BLaER1 (cell line): ENCODE data around the gene E2F2.

ENCODE experiments used
- H3K27ac ChIP-seq: shearing (Covaris generic); formaldehyde crosslinking; 2 replicates; pipeline ENCODE4 v1.8.1; 2022
- H3K27me3 ChIP-seq: shearing (Covaris generic); formaldehyde crosslinking; 2 replicates; pipeline ENCODE4 v1.8.1; 2022
- H3K36me3 ChIP-seq: shearing (Covaris generic); formaldehyde crosslinking; 2 replicates; pipeline ENCODE4 v1.8.1; 2022
- H3K4me1 ChIP-seq: shearing (Covaris generic); formaldehyde crosslinking; 2 replicates; pipeline ENCODE4 v1.8.1; 2022
- H3K4me2 ChIP-seq: shearing (Covaris generic); formaldehyde crosslinking; 2 replicates; pipeline ENCODE4 v1.8.1; 2022
- H3K4me3 ChIP-seq: shearing (Covaris generic); formaldehyde crosslinking; 2 replicates; pipeline ENCODE4 v1.8.1; 2022
- H3K9ac ChIP-seq: shearing (Covaris generic); formaldehyde crosslinking; 2 replicates; pipeline ENCODE4 v1.8.1; 2022
- H3K9me3 ChIP-seq: shearing (Covaris generic); formaldehyde crosslinking; 2 replicates; pipeline ENCODE4 v1.8.1; 2022
- H4K20me1 ChIP-seq: shearing (Covaris generic); formaldehyde crosslinking; 2 replicates; pipeline ENCODE4 v1.8.1; 2022
- Cebpa-rat ChIP-seq: shearing (Covaris generic); IDR thresholded peaks from 2 replicates; pipeline ENCODE4 v1.8.1; 2022

E2F2 gene

DNA sequence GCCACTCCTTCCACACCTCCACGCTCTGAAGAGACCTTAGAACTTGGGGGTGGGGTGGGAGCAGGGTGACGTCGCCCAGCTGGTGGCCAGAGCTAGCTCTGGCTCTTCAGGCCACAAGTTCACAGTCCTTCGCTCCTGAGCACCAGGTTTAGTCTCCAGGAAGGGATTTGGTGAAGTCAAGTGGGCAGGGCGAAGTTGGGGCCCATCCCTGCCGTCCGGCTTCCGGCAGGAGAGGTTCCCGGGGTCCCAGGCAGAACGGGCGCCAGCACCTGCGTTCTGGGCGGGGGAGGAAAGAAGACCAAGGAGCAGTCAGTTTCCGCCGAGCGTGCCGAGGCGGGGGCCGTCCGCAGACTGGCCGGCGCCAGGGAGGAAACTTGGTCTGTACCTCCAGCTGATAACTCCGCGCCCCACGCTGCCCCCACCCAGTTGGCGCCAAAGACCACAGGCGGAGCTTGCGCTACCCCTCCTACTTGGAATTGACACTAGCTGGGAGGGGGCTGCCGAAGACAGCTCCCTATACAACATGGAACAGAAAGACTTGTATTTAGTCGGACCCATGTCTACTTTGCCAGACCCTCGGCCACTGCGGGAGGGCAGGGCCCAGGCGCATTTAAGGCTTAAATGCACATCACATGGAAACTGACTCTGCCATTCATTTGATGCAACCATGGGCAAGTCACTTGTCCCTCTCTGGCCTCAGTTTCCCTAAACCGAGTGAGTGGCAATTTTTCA lies 27.3 kb upstream of the E2F2 start:
- Histone ChIP-seq H3K4me1 (peaks cover 70% of the 10 kb centered on the region), H3K9me3 (no peaks in the 10 kb centered on the region), H3K27me3 (no peaks in the 10 kb centered on the region), H4K20me1 (peaks cover 29% of the 10 kb centered on the region), H3K9ac (peak overlapping the region; percentile 97), H3K4me3 (peak overlapping the region; percentile 95), H3K36me3 (peaks cover 26% of the 10 kb centered on the region), H3K27ac (peak overlapping the region; percentile 87), H3K4me2 (peak overlapping the region; percentile 96)
- TF ChIP-seq Cebpa-rat, result no peak

DNA sequence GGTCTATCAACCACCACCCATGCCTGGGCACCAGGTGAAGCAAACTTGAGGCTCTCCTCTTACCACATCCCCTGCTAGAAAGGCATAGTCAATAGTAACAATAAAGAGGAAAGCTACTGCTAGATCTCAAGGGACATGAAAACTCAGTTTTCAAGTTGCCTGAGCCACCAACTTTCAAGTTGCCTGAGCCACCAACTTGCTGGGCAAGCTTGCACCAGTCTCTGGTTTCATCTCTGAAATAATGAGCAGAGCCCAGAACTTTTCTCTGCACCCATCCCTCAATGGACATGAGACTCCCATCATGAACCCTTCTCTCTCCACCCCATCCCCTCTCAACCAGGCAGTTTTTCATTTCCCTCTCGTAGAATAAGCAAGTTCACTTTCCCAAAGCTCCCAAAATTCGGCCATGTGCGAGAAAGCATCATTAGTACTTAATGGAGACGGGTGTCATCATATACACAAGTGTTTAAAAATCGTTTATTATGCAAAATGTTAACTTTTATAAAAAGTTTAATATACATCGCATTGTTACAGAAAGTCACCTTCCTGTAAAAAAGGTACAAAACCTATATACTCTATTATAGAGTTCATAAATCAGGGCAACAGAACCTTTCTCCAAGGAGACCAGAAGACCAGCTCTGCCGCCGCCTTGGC lies 26.6 kb upstream of the E2F2 start:
- Histone ChIP-seq H3K27me3 (no peaks in the 10 kb centered on the region), H3K9ac (peak overlapping the region; percentile 97), H3K27ac (peak overlapping the region; percentile 87), H3K9me3 (no peaks in the 10 kb centered on the region), H3K36me3 (peaks cover 26% of the 10 kb centered on the region), H4K20me1 (peaks cover 29% of the 10 kb centered on the region), H3K4me2 (peak overlapping the region; percentile 96), H3K4me3 (peak overlapping the region; percentile 95), H3K4me1 (peaks cover 70% of the 10 kb centered on the region)
- no peak for TF ChIP-seq Cebpa-rat

DNA sequence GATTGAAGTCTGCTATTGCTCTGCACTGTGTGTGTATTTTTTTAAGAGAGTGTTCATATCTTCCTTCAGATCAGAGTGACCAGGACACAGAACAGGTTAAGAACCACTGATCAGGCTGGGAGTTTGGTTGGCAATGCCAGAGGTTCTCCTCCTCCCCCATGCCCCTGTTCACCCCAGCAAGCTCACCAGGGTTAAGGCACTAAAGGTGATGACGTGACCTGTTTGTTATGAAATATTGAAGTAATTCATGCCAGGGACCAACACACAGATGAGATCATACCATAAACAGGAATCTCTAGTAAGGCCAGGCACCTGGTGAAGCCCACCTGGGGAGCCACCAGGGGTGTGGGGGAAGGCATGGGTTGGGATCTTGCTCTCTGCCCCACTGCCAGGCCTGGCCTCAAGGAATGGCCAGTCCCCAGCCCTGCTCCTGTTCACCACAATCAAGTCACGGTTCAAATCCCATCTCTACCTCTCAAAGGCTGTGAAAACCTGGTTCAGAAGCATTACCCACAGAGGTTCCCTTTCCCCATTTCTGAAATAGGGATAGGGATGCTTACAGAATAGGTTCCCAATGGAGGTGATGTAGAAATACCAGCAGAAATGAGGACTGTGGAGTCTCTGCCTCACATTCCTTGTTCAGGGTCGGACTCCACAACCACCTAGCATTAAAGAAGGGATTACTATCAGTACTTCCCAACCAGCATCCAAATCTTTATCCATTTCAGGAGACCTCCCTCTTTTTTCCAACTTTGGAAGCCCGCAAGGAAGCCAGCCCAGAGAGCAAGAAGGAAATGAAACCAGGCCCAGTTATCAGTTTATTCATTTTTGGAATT lies 25.8 kb upstream of the E2F2 start:
- no peak for TF ChIP-seq Cebpa-rat
- Histone ChIP-seq H3K4me1 (peaks cover 70% of the 10 kb centered on the region), H3K36me3 (peaks cover 26% of the 10 kb centered on the region), H3K9me3 (no peaks in the 10 kb centered on the region), H3K4me3 (peak overlapping the region; percentile 95), H3K4me2 (peak overlapping the region; percentile 96), H3K27ac (peak overlapping the region; percentile 87), H4K20me1 (peaks cover 29% of the 10 kb centered on the region), H3K27me3 (no peaks in the 10 kb centered on the region), H3K9ac (peak overlapping the region; percentile 97)

DNA sequence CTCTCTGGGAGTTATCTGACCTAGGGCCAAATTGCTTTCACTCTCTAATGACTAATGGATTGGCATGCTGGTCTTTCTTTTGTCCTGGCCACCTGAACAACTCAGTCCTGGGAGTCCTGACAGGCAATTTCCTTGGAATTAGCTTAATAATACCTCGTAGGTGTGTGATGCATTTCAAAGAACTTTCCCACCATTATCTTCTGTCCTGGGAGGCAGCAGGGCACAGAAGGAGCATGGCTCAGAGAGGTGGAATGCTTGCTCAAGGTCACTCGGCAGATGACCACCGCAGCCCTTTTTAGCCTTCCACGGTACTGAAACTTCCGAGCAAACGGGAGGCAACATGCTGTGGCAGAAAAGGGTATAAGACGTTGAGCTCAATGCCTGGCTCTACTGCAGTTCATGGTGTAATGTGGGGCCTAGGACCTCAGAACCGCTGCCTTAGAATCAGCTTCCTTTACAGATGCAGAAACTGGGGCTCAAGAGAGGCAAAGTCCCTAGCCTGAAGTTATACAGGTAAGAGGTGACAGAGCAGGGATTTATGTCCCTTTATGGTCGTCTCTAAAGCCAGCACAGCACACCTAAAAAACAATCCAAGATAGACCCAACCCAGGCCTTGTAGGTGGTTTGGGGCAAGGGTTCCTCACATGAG lies 25.1 kb upstream of the E2F2 start:
- peak overlapping the region; percentile 97 for H3K9ac ChIP-seq
- H3K4me3 ChIP-seq, result peak overlapping the region; percentile 95
- H3K27me3 ChIP-seq, result no peaks in the 10 kb centered on the region

DNA sequence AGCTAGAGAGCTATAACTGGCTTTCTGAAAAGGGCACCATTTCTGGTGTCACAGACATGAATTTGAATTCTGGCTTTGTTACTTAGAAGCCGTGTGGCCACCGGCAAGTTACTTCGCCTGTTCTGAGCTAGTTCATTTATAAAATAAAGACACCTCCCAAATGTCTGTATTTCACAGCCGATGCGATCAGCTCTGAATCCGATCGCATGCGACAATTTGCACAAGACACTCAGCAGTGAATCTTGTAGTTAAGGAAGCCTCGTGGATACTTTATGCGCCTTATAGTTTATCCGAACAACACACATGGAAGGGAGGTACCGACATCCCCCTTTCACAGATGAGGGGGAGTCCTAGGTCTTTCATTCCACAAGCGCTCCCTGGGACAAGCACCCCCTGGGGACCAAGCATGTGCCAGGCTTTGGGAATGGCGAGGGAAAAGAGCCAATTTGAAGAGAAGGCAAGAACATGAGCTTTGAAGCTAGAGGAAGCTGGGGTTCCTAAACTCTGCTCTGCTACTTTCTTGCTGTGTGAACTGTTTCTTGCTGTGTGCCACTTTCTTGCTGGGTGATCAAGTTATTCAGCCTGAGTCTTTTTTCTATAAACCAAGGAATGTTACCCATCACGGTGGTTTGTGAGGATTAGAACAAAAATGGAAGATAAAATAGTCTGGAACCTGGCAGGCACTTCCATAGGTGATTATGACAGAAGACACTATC lies 24.4 kb upstream of the E2F2 start:
- H4K20me1 ChIP-seq, result peaks cover 29% of the 10 kb centered on the region
- peak overlapping the region; percentile 97 for H3K9ac ChIP-seq
- H3K27ac ChIP-seq, result peak overlapping the region; percentile 87
- no peaks in the 10 kb centered on the region for H3K9me3 ChIP-seq
- H3K4me1 ChIP-seq, result peaks cover 70% of the 10 kb centered on the region
- peaks cover 26% of the 10 kb centered on the region for H3K36me3 ChIP-seq
- peak overlapping the region; percentile 96 for H3K4me2 ChIP-seq
- no peaks in the 10 kb centered on the region for H3K27me3 ChIP-seq
- peak overlapping the region; percentile 95 for H3K4me3 ChIP-seq
- TF ChIP-seq Cebpa-rat, result no peak

More for the DNA sequence above, 25.1 kb upstream of the E2F2 start:
- peaks cover 70% of the 10 kb centered on the region for H3K4me1 ChIP-seq
- peaks cover 29% of the 10 kb centered on the region for H4K20me1 ChIP-seq
- peak overlapping the region; percentile 96 for H3K4me2 ChIP-seq
- no peak for TF ChIP-seq Cebpa-rat
- H3K27ac ChIP-seq, result peak overlapping the region; percentile 87
- H3K36me3 ChIP-seq, result peaks cover 26% of the 10 kb centered on the region
- no peaks in the 10 kb centered on the region for H3K9me3 ChIP-seq

DNA sequence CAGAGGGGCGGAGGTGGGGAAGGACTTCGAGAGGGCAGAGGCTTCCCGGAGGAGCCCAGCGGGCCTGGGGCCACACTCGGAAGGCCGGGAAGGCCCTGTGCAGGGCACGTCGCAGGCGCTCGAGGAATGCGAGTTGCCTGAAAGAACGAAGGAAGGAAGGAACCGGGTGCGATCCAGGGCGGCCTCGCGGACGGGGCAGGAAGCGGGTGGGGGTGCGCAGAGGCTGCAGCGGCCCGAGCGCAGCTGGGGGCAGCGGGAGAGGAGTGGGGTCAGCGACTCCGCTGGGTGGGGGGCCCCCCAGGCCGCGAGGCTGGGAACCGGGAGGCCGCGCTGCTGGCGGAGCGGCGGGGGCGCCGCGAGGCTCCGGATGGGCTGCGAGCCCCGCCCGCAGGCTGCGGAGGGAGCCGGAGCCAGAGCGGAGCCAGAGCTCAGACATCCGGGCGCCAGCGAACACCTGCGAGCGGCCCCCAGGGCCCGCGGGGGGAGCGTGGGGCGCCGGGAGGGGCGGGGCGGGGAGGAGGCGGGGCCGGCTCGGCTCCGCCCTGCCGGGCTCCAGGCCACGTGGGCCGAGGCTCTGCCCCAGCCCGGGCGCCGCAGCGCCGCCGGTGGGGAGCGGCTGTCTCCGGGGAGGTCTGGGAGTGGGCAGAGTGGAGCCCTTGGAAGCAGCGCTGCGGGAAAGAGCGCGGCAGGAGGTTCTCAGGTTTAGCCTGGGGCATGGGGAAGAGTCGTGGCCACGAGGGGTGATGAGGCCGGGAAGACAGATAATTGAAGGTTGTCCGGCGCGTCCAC lies 23.6 kb upstream of the E2F2 start:
- H3K36me3 ChIP-seq, result peaks cover 26% of the 10 kb centered on the region
- peaks cover 29% of the 10 kb centered on the region for H4K20me1 ChIP-seq
- peaks cover 70% of the 10 kb centered on the region for H3K4me1 ChIP-seq
- no peak for TF ChIP-seq Cebpa-rat
- H3K9ac ChIP-seq, result peak overlapping the region; percentile 97
- H3K4me3 ChIP-seq, result peak overlapping the region; percentile 95
- no peaks in the 10 kb centered on the region for H3K27me3 ChIP-seq
- no peaks in the 10 kb centered on the region for H3K9me3 ChIP-seq
- H3K27ac ChIP-seq, result peak overlapping the region; percentile 99
- peak overlapping the region; percentile 96 for H3K4me2 ChIP-seq

DNA sequence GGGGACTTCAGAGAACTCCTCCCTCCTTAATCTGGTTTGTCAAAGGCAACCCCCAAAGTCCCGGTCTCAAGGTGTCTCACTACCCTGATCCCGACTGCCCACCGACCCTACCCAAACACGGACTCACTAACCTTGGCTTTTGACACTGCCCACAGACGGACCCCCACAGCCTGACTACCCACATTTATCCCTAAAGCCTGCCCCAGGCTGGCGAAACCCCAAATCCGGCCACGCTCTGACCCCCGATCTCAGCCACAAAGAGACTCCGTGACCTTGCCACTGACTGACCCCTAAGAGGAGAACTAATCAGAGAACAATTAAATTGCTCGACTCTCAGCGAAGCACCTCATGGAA lies 23.1 kb upstream of the E2F2 start:
- Histone ChIP-seq H3K36me3 (peaks cover 26% of the 10 kb centered on the region), H3K4me1 (peaks cover 76% of the 10 kb centered on the region), H4K20me1 (peaks cover 27% of the 10 kb centered on the region), H3K4me2 (peak overlapping the region; percentile 85), H3K9me3 (no peaks in the 10 kb centered on the region), H3K9ac (peak overlapping the region; percentile 88), H3K27me3 (no peaks in the 10 kb centered on the region), H3K27ac (peak overlapping the region; percentile 99), H3K4me3 (peak overlapping the region; percentile 62)
- TF ChIP-seq Cebpa-rat, result no peak

DNA sequence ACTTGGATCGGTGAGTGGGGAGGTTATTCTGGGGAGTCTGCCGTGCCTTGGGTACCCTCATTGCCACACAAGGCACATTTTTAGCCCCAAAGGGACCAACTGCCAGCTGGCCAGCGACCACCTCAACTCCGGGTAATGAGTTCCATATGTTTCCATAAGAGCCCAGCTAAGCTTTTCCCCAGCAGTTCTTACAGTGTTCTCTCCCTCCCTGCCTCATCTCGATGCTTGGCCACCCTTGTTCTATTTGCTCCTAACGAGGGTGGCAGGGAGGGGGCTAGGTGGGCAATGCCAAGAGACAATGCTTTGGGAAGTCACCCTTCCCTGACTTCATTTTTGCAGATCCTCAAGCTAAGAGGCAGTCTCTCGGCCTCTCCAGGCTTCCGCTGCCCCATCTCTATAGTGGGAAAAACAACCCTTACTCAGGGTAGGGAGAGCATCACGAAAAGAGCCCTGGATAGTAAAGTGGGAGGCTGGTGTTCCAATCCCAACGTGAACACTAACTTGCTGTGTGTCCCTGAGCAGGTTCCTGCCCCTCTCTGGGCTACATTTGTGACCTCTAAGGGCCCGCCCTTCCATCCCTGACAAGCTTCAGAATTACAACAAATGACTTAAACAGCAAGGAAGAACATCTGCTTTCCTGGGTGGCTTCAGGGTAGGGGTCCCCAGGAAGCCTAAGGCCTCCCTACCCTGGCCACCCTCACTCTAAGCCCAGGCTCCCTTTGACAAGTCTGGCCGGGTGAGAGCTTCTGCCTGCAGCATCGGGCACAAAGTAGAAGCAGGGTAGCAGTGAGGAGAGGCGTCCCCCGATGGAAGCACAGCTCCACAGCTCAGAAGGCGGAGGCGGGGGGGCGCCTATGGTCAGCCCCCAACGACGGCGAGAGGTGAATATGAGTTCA lies 22.4 kb upstream of the E2F2 start:
- Histone ChIP-seq H3K27me3 (no peaks in the 10 kb centered on the region), H3K9ac (peak overlapping the region; percentile 88), H3K36me3 (peaks cover 21% of the 10 kb centered on the region), H3K4me3 (peak overlapping the region; percentile 62), H3K4me1 (peaks cover 82% of the 10 kb centered on the region), H3K4me2 (peak overlapping the region; percentile 85), H3K27ac (peak overlapping the region; percentile 99), H4K20me1 (peaks cover 21% of the 10 kb centered on the region), H3K9me3 (no peaks in the 10 kb centered on the region)
- no peak for TF ChIP-seq Cebpa-rat
